ENCODE results near the gene USP20.
A peak's percentile ranks its signal among the peaks of the same experiment; 100 is the strongest.

USP20 gene

GRCh38 chr9:129823542-129823934 lies 11.7 kb upstream of the USP20 start:
- peak overlapping the region; percentile 88 for H3K27ac ChIP-seq (ENCODE audit: extremely low read depth, low read depth, low read length)
- H3K36me3 ChIP-seq (ENCODE audit: control insufficient read depth in 2 of 2, insufficient read depth in 1 of 2, low read length in 2 of 2): peaks cover 36 to 48% of the 10 kb centered on the region in 2 experiments; a peak in 2 of 3 replicates
- H3K4me3 ChIP-seq (ENCODE audit: low read depth, low read length): peak overlapping the region; percentile 98
- CTCF ChIA-PET: no interaction called here
- POLR2A ChIA-PET: interaction anchor here (0.6 to 6.5 kb wide), 6 partner anchors 10 to 1009 kb away, joined by 3 to 36 read pairs (median 8); partner anchors contain the start of genes C9orf78, EXOSC2 and USP20
- no peaks in the 10 kb centered on the region for H3K9me3 ChIP-seq (ENCODE audit: control insufficient read depth, insufficient read depth, low read depth, low read length)
- no peak for TF ChIP-seq ZSCAN18 (tag by site-specific recombination; IDR thresholded peaks at IDR 0.05)
- no peak for TF ChIP-seq GLI2 (tag by site-specific recombination; IDR thresholded peaks at IDR 0.05; ENCODE audit: borderline replicate concordance, low read depth)
- no peak for TF ChIP-seq ZNF837 (tag by site-specific recombination; IDR thresholded peaks at IDR 0.05)
- TF ChIP-seq ZNF157 (tag by site-specific recombination; IDR thresholded peaks at IDR 0.05): no peak
- TF ChIP-seq ZNF23 (tag by site-specific recombination; IDR thresholded peaks at IDR 0.05; ENCODE audit: borderline replicate concordance): no peak
- TF ChIP-seq, protein P1, sequence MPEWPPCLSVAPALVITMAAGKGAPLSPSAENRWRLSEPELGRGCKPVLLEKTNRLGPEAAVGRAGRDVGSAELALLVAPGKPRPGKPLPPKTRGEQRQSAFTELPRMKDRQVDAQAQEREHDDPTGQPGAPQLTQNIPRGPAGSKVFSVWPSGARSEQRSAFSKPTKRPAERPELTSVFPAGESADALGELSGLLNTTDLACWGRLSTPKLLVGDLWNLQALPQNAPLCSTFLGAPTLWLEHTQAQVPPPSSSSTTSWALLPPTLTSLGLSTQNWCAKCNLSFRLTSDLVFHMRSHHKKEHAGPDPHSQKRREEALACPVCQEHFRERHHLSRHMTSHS (tag by site-specific recombination; IDR thresholded peaks at IDR 0.05): no peak
- no peak for TF ChIP-seq ZSCAN30 (tag by site-specific recombination; IDR thresholded peaks at IDR 0.05)
- TF ChIP-seq ZSCAN4 (tag by site-specific recombination; IDR thresholded peaks at IDR 0.05): no peak
- no peak for TF ChIP-seq SP3 (tag by site-specific recombination; IDR thresholded peaks at IDR 0.05)
- TF ChIP-seq ZNF138 (tag by site-specific recombination; IDR thresholded peaks at IDR 0.05; ENCODE audit: borderline replicate concordance): no peak
- no peak for TF ChIP-seq ZNF132 (tag by site-specific recombination; IDR thresholded peaks at IDR 0.05; ENCODE audit: borderline replicate concordance)
- TF ChIP-seq ZNF37A (tag by site-specific recombination; IDR thresholded peaks at IDR 0.05): no peak
- TF ChIP-seq ZNF16 (tag by site-specific recombination; IDR thresholded peaks at IDR 0.05; ENCODE audit: low read depth): no peak
- TF ChIP-seq, protein P2, sequence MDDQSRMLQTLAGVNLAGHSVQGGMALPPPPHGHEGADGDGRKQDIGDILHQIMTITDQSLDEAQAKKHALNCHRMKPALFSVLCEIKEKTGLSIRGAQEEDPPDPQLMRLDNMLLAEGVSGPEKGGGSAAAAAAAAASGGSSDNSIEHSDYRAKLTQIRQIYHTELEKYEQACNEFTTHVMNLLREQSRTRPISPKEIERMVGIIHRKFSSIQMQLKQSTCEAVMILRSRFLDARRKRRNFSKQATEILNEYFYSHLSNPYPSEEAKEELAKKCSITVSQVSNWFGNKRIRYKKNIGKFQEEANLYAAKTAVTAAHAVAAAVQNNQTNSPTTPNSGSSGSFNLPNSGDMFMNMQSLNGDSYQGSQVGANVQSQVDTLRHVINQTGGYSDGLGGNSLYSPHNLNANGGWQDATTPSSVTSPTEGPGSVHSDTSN (CRISPR knock-in tag; IDR thresholded peaks at IDR 0.05): no peak
- TF ChIP-seq ZNF514 (tag by site-specific recombination; IDR thresholded peaks at IDR 0.05): no peak
- TF ChIP-seq ZSCAN16 (tag by site-specific recombination; IDR thresholded peaks at IDR 0.05): no peak
- no peak for TF ChIP-seq ZNF24 (tag by site-specific recombination; IDR thresholded peaks at IDR 0.05)
- TF ChIP-seq ZNF747 (tag by site-specific recombination; IDR thresholded peaks at IDR 0.05): no peak
- no peak for TF ChIP-seq ZNF704 (tag by site-specific recombination; IDR thresholded peaks at IDR 0.05)
- no peaks in the 10 kb centered on the region for H3K4me1 ChIP-seq (ENCODE audit: control insufficient read depth, insufficient read depth, low read length)

- ChIA-PET POLR2A (interaction anchor here (0.6 to 6.5 kb wide), 6 partner anchors 10 to 1010 kb away, joined by 3 to 36 read pairs (median 8); partner anchors contain the start of genes C9orf78, EXOSC2 and USP20), CTCF (no interaction called here)
- H3K36me3 ChIP-seq (ENCODE audit: control insufficient read depth in 2 of 2, insufficient read depth in 1 of 2, low read length in 2 of 2): peaks cover 37 to 48% of the 10 kb centered on the region in 2 experiments; a peak in 2 of 3 replicates
- peak within 1 kb of the TSS; percentile 88 for H3K27ac ChIP-seq (ENCODE audit: extremely low read depth, low read depth, low read length)
- no peaks in the 10 kb centered on the region for H3K4me1 ChIP-seq (ENCODE audit: control insufficient read depth, insufficient read depth, low read length)
- H3K9me3 ChIP-seq (ENCODE audit: control insufficient read depth, insufficient read depth, low read depth, low read length): no peaks in the 10 kb centered on the region
- H3K4me3 ChIP-seq (ENCODE audit: low read depth, low read length): peak within 1 kb of the TSS; percentile 98
- TF ChIP-seq ZNF501 (tag by site-specific recombination; IDR thresholded peaks at IDR 0.05) (peak; percentile 86), ZNF843 (tag by site-specific recombination; IDR thresholded peaks at IDR 0.05) (peak; percentile 51), REPIN1 (tag by site-specific recombination; IDR thresholded peaks at IDR 0.05; ENCODE audit: low read depth) (peak; percentile 95), ZNF26 (tag by site-specific recombination; IDR thresholded peaks at IDR 0.05) (no peak), SP3 (tag by site-specific recombination; IDR thresholded peaks at IDR 0.05) (peak; percentile 99), ZNF623 (tag by site-specific recombination; IDR thresholded peaks at IDR 0.05) (0 out of 2 replicates have a peak, but pooled peaks have one; percentile 32), ZNF248 (tag by site-specific recombination; IDR thresholded peaks at IDR 0.05) (no peak), ZNF664 (tag by site-specific recombination; IDR thresholded peaks at IDR 0.05) (peak; percentile 69; the same call in 1 of the 2 replicates), SP2 (tag by site-specific recombination; IDR thresholded peaks at IDR 0.05) (peak; percentile 90)
Observed at GRCh38 chr9:129823935-129824601, 11.2 kb upstream of the USP20 start, which contains the start of gene TOR1A. TSS of gene TOR1A (minus strand) at chr9:129824136. CDS start at chr9:129824085, 51 bp downstream.

Measured in HEK293 (cell line).